GM19467 (cell line): Measurements from ENCODE around the gene HAUS5.

Experiments used
- ATAC-seq: cut with Tn5 transposase; IDR thresholded peaks from one replicate; pipeline ENCODE4 v1.9.1; 2021; ENCODE audit warnings: mild to moderate bottlenecking, moderate library complexity; ENCODE audit not compliant: unreplicated experiment

HAUS5 gene

DNA sequence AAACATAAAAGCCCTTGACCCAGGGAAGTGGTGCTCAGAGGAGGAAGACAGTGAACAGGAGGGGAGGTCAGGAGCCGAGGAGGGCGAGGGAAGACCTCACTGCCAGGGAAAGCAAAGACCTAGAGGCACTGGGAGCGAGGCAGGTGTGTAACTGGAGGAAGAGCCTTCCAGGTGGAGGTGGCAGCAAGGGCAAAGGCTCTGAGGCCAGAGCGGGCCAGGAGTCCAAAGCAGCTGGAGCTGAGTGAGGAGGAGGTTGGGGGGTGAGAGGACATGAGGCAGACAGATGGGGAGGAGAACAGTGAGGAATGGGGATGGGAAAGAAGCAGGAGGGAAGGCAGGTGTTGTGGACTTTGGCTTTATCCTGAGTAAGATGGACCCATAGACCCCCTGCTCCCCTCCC, 57.4 kb downstream of the HAUS5 start:
- ATAC-seq: no peak

DNA sequence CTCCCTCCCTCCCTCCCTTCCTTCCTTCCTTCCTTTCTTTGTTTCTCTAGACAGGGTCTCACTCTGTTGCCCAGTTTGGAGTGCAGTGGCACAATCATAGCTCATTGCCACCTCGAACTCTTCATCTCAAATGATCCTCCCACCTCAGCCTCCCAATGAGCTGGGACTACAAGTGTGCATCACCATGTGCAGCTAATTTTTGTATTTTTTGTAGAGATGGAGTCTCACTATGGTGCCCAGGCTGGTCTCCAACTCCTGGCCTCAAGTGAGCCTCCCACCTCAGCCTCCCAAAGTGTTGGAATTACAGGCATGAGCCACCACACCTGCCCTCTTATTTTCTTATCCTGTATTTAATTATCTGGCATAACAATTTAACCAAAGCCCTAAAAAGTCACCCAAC, 58.2 kb downstream of the HAUS5 start:
- ATAC-seq: no peak

DNA sequence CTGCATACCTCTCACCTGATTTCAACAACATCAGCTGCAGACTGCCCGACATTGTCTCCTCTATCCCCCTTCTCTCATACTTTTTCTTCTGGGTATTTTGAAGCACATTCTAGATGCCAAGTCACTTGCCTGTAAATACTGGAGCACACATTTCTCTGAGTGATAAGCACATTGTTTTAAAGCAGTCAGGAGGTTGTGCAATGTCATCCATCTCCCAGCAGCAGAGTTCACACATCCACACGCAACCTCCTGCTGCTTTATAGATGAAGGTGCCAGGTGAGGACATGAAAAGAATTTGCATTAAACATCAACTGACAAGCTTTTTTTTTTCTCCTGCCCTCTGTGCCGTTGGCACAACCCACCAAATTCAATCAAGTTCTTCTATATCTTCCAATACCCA, 59.3 kb downstream of the HAUS5 start:
- no peak for ATAC-seq

DNA sequence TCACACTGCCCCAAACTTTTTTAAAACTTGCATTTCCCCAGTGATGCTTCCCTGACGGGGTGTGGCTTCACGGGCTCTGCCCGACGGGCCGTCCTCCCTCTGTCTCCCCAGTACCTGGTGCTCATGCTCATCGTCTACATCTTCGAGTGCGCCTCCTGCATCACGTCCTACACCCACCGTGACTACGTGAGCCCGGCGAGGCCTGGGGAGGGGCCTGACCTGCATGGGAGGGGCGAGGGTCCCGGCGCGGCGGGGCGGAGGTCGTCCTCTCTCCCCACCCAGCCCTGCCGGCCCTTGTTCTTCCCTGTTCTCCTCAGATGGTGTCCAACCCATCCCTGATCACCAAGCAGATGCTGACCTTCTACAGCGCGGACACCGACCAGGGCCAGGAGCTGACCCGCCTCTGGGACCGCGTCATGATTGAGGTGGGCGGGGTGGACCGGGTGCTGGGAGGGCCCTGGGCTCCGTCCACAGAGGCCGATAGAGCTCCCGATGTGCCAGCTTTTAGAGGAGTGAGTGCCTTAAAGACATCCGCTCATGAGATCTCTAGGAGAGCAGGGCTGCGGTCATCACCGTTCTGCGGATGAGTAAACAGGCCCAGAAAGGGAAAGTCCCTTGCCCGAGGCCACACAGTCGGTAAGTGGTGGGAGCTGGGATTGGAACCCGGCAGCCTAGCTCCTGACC, 60.7 kb downstream of the HAUS5 start:
- ATAC-seq: no peak
